LNCAP (cell line): ENCODE measurements around the gene CNOT1.

ENCODE experiments used
- CTCF ChIP-seq: fragments of 450-650 bp; IDR thresholded peaks from 2 replicates; pipeline ENCODE4 v1.5.1; 2017; ENCODE audit warnings: mild to moderate bottlenecking

CNOT1 gene

GRCh38 chr16:58511933-58512815 is 117.5 kb downstream of the CNOT1 start:
- TF ChIP-seq CTCF: peak; percentile 80

- no peak for TF ChIP-seq CTCF
Measured at GRCh38 chr16:58510776-58511628, 118.6 kb downstream of the CNOT1 start.

- no peak for TF ChIP-seq CTCF
Measured at GRCh38 chr16:58510097-58510775, 119.4 kb downstream of the CNOT1 start.

GRCh38 chr16:58509256-58510096 is 120.2 kb downstream of the CNOT1 start:
- no peak for TF ChIP-seq CTCF

- TF ChIP-seq CTCF: no peak
Measured at GRCh38 chr16:58508671-58509251, 120.9 kb downstream of the CNOT1 start.

- no peak for TF ChIP-seq CTCF
Measured at GRCh38 chr16:58507963-58508670, 121.5 kb downstream of the CNOT1 start.
